Measurements from ENCODE around the gene MAN1C1.
"Not testable (repeated sequence)": the region's sequence is repeated elsewhere in the genome, so short reads cannot be mapped to it uniquely, and the experiment has no call there.

GRCh38 chr1:25588224-25588623, 28.4 kb upstream of the MAN1C1 start:
- TF ChIP-seq CTCF (conservative IDR thresholded peaks at IDR 0.05 in 1 of 2, IDR thresholded peaks at IDR 0.05 in 1 of 2; ENCODE audit: extremely low read depth in 1 of 2, insufficient read depth in 1 of 2, low read depth in 1 of 2, low read length in 2 of 2); EZH2 (IDR thresholded peaks at IDR 0.05; ENCODE audit: borderline replicate concordance, low read length): not testable (repeated sequence)
